Mucosa of stomach (tissue), 1 donor: ENCODE data around the gene FAM184B.

Experiments used
- H3K27me3 ChIP-seq: one replicate; pipeline ENCODE4 v1.7.0; 2013; ENCODE audit warnings: mild to moderate bottlenecking, low read length; ENCODE audit not compliant: control insufficient read depth, insufficient read depth
- H3K36me3 ChIP-seq: one replicate; pipeline ENCODE4 v1.7.0; 2013; ENCODE audit warnings: low read length; ENCODE audit not compliant: control insufficient read depth, insufficient read depth
- H3K4me1 ChIP-seq: one replicate; pipeline ENCODE4 v1.7.0; 2013; ENCODE audit warnings: mild to moderate bottlenecking, low read length; ENCODE audit not compliant: control insufficient read depth, insufficient read depth
- H3K4me3 ChIP-seq: one replicate; pipeline ENCODE4 v1.7.0; 2013; ENCODE audit warnings: low read length
- H3K9ac ChIP-seq: one replicate; pipeline ENCODE4 v1.7.0; 2013; ENCODE audit warnings: mild to moderate bottlenecking, low read length, moderate library complexity
- H3K9me3 ChIP-seq: one replicate; pipeline ENCODE4 v1.7.0; 2013; ENCODE audit warnings: mild to moderate bottlenecking, low read length, moderate library complexity; ENCODE audit not compliant: control insufficient read depth
- donor health status: Pancreatic carcinoma.

FAM184B gene

GRCh38 chr4:17781300-17782287 is at the start of gene FAM184B:
Gene FAM184B (minus strand): TSS chr4:17781621. CDS start chr4:17781299, 322 bp downstream.
- Histone ChIP-seq H3K4me3 (peak within 1 kb of the TSS; percentile 47), H3K9me3 (no peaks in the 10 kb centered on the region), H3K27me3 (peaks cover 33% of the 10 kb centered on the region), H3K36me3 (no peaks in the 10 kb centered on the region), H3K9ac (peak within 1 kb of the TSS; percentile 39), H3K4me1 (peaks cover 10% of the 10 kb centered on the region)

DNA sequence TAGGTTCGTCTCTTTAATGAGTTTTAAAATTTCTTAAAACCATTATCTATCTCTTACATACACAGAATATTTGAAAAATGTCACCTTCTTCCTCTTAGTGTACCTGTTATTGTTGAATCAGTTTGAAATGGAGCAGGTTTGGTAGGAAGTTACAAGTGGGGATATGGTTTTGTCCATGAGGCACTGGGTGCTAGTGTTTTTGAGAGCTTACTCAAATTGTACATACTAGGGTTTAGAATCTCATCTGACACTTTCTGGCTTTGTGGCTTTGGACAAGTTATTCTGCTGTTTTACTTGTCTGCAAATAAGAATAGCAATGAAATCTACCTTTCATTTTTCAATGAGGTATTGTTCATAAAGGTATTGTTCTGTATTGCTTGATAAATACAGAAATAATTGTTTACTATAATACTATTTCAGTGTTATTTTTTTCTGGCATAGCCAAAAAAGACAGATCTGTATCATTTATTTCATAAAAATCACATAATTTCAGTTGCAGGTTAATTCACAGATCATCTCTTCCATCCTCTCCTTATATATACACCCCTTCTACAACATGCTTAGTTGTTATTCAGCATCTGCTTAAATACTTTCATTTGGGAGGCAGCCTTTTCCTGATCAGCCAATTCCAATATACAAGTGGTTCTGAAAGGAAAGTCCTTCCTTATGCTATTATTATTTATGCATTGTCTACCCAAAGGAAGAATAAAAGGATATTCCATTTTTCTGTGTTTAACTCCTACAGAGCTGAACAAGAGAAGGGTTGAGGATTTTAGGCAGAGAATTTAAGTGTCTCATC is 42.6 kb upstream of the FAM184B start:
- Histone ChIP-seq H3K9me3 (no peaks in the 10 kb centered on the region), H3K4me3 (no peak overlapping the region), H3K4me1 (no peaks in the 10 kb centered on the region), H3K36me3 (no peaks in the 10 kb centered on the region), H3K27me3 (no peaks in the 10 kb centered on the region), H3K9ac (no peak overlapping the region)

DNA sequence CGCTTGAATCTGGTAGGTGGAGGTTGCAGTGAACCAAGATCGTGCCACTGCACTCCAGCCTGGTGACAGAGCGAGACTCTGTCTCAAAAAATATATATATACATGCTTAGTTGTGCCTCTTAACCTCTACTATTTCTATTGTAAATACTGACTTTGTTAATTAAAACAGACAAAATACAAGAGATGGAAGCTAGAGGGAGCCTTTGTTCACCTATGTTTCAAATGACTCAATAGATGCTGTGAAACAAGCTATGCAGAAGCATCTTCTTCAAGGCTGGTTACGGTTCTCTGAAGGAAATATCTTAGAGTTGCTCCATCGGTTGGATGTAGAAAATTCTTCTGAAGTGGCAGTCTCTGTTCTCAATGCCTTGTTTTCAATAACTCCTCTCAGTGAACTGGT is 35.6 kb upstream of the FAM184B start:
- no peaks in the 10 kb centered on the region for H3K9me3 ChIP-seq
- no peaks in the 10 kb centered on the region for H3K4me1 ChIP-seq
- H3K27me3 ChIP-seq, result no peaks in the 10 kb centered on the region
- H3K9ac ChIP-seq, result no peak overlapping the region
- H3K4me3 ChIP-seq, result no peak overlapping the region
- no peaks in the 10 kb centered on the region for H3K36me3 ChIP-seq

DNA sequence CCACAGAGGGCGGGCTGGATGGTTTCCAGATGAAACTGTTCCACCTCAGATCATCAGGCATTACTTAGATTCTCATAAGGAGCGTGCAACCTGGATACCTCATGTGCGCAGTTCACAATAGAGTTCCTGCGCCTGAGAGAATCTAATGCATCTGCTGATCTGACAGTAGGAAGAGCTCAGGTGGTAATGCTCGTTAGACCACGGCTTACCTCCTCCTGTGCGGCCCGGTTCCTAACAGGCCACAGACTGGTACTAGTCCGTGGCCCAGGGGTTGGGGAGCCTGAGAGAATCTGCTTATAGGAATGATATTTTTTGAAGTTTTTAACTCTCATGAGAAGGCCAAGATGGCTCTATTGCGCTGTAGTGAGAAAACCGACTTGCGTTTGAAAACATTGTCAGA is 34.7 kb upstream of the FAM184B start:
- Histone ChIP-seq H3K4me3 (no peak overlapping the region), H3K36me3 (no peaks in the 10 kb centered on the region), H3K4me1 (no peaks in the 10 kb centered on the region), H3K9me3 (no peaks in the 10 kb centered on the region), H3K27me3 (no peaks in the 10 kb centered on the region), H3K9ac (no peak overlapping the region)

DNA sequence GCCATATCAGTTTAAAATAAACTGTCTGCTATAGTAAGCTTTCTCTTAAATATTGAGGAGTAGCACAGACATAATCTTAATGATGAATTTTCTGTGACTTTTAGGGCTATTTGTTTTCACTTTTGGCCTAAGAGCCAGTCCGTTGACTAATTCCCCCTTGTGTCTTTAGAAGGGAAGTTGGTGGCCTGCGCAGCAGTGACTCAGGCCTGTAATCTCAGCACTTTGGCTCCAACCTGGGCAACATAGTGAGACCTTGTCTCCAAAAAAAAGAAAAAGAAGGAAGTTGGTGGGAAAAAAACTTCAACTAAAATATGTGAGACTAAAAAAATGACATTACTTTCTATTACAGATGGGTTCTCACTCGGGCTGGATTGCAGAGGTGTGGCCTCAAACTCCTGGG is 32.7 kb upstream of the FAM184B start:
- H3K4me1 ChIP-seq, result peaks cover 4% of the 10 kb centered on the region
- no peaks in the 10 kb centered on the region for H3K36me3 ChIP-seq
- no peaks in the 10 kb centered on the region for H3K9me3 ChIP-seq
- H3K4me3 ChIP-seq, result no peak overlapping the region
- H3K9ac ChIP-seq, result no peak overlapping the region
- H3K27me3 ChIP-seq, result no peaks in the 10 kb centered on the region

DNA sequence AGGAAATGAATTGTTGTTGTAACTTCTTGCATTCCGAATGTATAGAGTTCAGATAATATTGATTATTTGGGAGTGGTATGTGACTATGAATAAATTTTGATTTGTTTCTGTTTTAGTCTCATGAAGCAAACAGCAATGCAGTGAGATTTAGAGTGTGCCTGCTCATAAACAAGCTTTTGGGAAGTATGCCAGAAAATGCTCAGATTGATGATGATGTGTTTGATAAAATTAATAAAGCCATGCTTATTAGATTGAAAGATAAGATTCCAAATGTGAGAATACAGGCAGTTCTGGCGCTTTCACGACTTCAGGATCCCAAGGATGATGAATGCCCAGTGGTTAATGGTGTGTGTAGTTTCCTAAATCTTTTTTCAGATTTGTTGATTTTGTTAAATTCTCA is 31.4 kb upstream of the FAM184B start:
- Histone ChIP-seq H3K27me3 (no peaks in the 10 kb centered on the region), H3K36me3 (no peaks in the 10 kb centered on the region), H3K9ac (no peak overlapping the region), H3K4me1 (peaks cover 6% of the 10 kb centered on the region), H3K4me3 (no peak overlapping the region), H3K9me3 (no peaks in the 10 kb centered on the region)

DNA sequence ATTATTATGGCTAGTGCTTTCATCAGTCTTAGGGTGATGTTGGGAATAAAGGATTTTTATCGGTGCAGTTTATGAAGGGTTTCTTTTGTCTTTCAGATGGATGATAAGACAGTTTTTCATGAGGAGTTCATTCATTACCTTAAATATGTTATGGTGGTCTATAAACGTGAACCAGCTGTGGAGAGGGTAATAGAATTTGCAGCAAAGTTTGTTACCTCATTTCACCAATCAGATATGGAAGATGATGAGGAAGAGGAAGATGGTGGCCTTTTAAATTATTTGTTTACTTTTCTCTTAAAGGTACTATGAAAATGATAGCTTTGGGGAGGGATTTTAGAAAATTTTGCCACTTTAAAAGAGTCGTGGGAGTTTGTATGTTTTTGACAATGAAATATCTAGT is 30.7 kb upstream of the FAM184B start:
- Histone ChIP-seq H3K27me3 (no peaks in the 10 kb centered on the region), H3K9ac (peak overlapping the region; percentile 10), H3K9me3 (no peaks in the 10 kb centered on the region), H3K4me1 (peaks cover 6% of the 10 kb centered on the region), H3K36me3 (no peaks in the 10 kb centered on the region), H3K4me3 (no peak overlapping the region)

DNA sequence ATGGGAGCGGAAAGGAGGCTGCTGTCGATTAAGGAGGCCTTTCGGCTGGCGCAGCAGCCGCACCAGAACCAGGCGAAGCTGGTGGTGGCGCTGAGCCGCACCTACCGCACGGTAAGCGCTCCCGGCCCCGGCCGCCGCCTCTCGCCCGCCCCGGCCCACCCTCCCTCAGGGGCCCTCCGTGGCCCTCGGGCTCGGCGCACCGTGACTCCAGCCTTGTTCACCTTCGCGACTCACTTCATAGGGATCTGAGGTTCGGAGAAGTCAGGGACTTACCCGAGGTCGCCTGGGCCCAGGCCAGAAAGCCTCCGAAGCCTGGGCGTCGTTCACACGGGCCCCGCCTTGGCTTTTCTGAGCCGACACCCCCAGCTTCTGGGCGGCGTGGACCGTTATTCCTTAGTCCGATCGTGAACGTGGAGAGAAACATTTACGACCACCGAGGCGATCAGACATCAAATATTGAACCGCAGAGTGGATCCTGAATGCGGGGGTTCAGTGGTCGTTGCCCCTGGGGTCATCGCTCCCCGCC is 29.7 kb upstream of the FAM184B start:
- Histone ChIP-seq H3K36me3 (no peaks in the 10 kb centered on the region), H3K4me1 (peaks cover 6% of the 10 kb centered on the region), H3K9me3 (no peaks in the 10 kb centered on the region), H3K9ac (peak overlapping the region; percentile 41), H3K4me3 (peak overlapping the region; percentile 32), H3K27me3 (no peaks in the 10 kb centered on the region)

- Histone ChIP-seq H3K36me3 (no peaks in the 10 kb centered on the region), H3K27me3 (no peaks in the 10 kb centered on the region), H3K9me3 (no peaks in the 10 kb centered on the region), H3K4me1 (peaks cover 6% of the 10 kb centered on the region), H3K4me3 (peak within 1 kb of the TSS; percentile 85), H3K9ac (peak within 1 kb of the TSS; percentile 99)
These were observed 29.0 kb upstream of the FAM184B start, which contains the start of the genes DCAF16 and NCAPG for GRCh38 chr4:17810260-17811077. Gene DCAF16 (minus strand): TSS chr4:17810757. CDS start chr4:17804141, 6,616 bp downstream. Gene NCAPG (plus strand): TSS chr4:17810979. CDS start chr4:17811078, 99 bp downstream.

- peak overlapping the region; percentile 99 for H3K9ac ChIP-seq
- H3K36me3 ChIP-seq, result no peaks in the 10 kb centered on the region
- no peaks in the 10 kb centered on the region for H3K27me3 ChIP-seq
- peaks cover 6% of the 10 kb centered on the region for H3K4me1 ChIP-seq
- no peaks in the 10 kb centered on the region for H3K9me3 ChIP-seq
- H3K4me3 ChIP-seq, result peak overlapping the region; percentile 85
These were observed 28.2 kb upstream of the FAM184B start for GRCh38 chr4:17809667-17810066.

GRCh38 chr4:17807446-17807845 is 26.0 kb upstream of the FAM184B start:
- H3K36me3 ChIP-seq, result peaks cover 6% of the 10 kb centered on the region
- no peaks in the 10 kb centered on the region for H3K9me3 ChIP-seq
- peak overlapping the region; percentile 5 for H3K9ac ChIP-seq
- H3K4me3 ChIP-seq, result no peak overlapping the region
- peaks cover 6% of the 10 kb centered on the region for H3K4me1 ChIP-seq
- H3K27me3 ChIP-seq, result no peaks in the 10 kb centered on the region
